GM20431 (cell line): ENCODE measurements around the gene CCL2.
"Not testable (repeated sequence)": the region's sequence is repeated elsewhere in the genome, so short reads cannot be mapped to it uniquely, and the experiment has no call there.

ENCODE experiments used
- in situ Hi-C: fragments of 300-500 bp; cut with MseI, MboI; formaldehyde crosslinking; loops from one replicate; pipeline ENCODE4 v1.15.0; 2020; ENCODE audit warnings: low sequenced_read_pairs; ENCODE audit not compliant: unreplicated experiment

Gene CCL2

GRCh38 chr17:34254651-34255380 lies at the start of gene CCL2:
Gene CCL2, plus strand, starts transcription at chr17:34255285. Its CDS starts 65 bp downstream, at chr17:34255350.
- in situ Hi-C loops, result no loop called here

GRCh38 chr17:34205401-34205800 lies 49.7 kb upstream of the CCL2 start:
- in situ Hi-C loops, result loop anchor here (5.0 kb wide), 1 partner anchor 152 kb away; the partner anchor contains the start of gene CCL13

- in situ Hi-C loops, result loop anchor here (5.0 kb wide), 1 partner anchor 151 kb away; the partner anchor contains the start of gene CCL13
Observed at GRCh38 chr17:34206569-34206968, 48.5 kb upstream of the CCL2 start.

- in situ Hi-C loops, result loop anchor here (5.0 kb wide), 1 partner anchor 150 kb away; the partner anchor contains the start of gene CCL13
Observed at GRCh38 chr17:34207572-34207971, 47.5 kb upstream of the CCL2 start.

- in situ Hi-C loops, result no loop called here
Observed at GRCh38 chr17:34218748-34219147, 36.3 kb upstream of the CCL2 start.

GRCh38 chr17:34219405-34219804 lies 35.7 kb upstream of the CCL2 start:
- in situ Hi-C loops, result no loop called here

- in situ Hi-C loops, result no loop called here
Observed at GRCh38 chr17:34220045-34220751, 34.9 kb upstream of the CCL2 start.

GRCh38 chr17:34220752-34221395 lies 34.2 kb upstream of the CCL2 start:
- in situ Hi-C loops, result no loop called here

- in situ Hi-C loops, result no loop called here
Observed at GRCh38 chr17:34221411-34221810, 33.7 kb upstream of the CCL2 start.

- in situ Hi-C loops, result no loop called here
Observed at GRCh38 chr17:34222722-34223497, 32.2 kb upstream of the CCL2 start.

- in situ Hi-C loops, result no loop called here
Observed at GRCh38 chr17:34225046-34225445, 30.0 kb upstream of the CCL2 start.

GRCh38 chr17:34226011-34226743 lies 28.9 kb upstream of the CCL2 start:
- in situ Hi-C loops, result no loop called here

- in situ Hi-C loops, result no loop called here
Observed at GRCh38 chr17:34226744-34227034, 28.4 kb upstream of the CCL2 start.

GRCh38 chr17:34227293-34227692 lies 27.8 kb upstream of the CCL2 start:
- in situ Hi-C loops, result not testable (repeated sequence)

- in situ Hi-C loops, result no loop called here
Observed at GRCh38 chr17:34227707-34228106, 27.4 kb upstream of the CCL2 start.

- in situ Hi-C loops, result no loop called here
Observed at GRCh38 chr17:34228781-34229180, 26.3 kb upstream of the CCL2 start.

- in situ Hi-C loops, result no loop called here
Observed at GRCh38 chr17:34230342-34230741, 24.7 kb upstream of the CCL2 start.

GRCh38 chr17:34234616-34235015 lies 20.5 kb upstream of the CCL2 start:
- in situ Hi-C loops, result no loop called here

- in situ Hi-C loops, result no loop called here
Observed at GRCh38 chr17:34235389-34236028, 19.6 kb upstream of the CCL2 start.
